HG03095 (cell line): ENCODE results near the gene PACSIN1.
"Not testable (repeated sequence)": the region's sequence is repeated elsewhere in the genome, so short reads cannot be mapped to it uniquely, and the experiment has no call there.

Source experiments
- ATAC-seq: cut with Tn5 transposase; IDR thresholded peaks from one replicate; pipeline ENCODE4 v1.9.1; 2021; ENCODE audit warnings: moderate library complexity; ENCODE audit not compliant: unreplicated experiment

PACSIN1 gene

GRCh38 chr6:34484899-34485298 is 19.0 kb downstream of the PACSIN1 start:
- ATAC-seq = no peak

DNA sequence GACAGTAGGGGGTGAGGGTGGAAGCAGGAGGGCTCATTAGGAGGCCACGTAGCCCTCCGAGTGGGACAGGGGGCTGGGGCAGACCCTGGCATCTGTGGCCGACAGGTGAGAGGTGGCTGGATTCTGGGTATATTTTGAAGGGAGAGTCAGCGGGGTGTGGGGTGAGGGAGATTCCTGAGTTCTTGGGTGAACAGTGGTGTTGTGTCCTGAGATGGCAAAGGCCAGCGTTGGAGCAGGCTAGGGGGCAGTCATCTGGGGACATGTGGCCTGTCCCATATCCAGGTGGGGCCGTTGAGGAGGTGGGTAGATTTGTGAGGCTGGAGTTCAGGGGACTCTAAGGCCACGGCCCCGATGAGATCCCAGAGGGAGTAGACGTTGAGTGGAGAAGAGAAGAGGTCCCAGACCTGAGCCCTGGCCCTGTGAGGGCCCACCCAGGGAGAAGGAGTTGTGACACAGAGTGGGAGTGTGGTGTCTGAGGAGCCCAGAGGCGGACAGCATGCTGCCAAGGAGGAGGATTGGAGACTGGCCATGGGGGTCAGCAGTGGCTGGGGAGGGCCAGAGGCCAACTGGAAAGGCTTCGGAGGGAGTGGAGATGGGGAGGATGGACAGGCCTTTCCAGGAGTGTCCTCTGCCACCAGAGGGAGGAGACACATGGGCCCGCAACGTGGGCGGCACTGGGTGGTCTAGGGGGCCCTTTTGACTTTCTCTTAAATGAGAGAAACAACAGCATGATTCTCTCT is 19.6 kb downstream of the PACSIN1 start:
- ATAC-seq = no peak

DNA sequence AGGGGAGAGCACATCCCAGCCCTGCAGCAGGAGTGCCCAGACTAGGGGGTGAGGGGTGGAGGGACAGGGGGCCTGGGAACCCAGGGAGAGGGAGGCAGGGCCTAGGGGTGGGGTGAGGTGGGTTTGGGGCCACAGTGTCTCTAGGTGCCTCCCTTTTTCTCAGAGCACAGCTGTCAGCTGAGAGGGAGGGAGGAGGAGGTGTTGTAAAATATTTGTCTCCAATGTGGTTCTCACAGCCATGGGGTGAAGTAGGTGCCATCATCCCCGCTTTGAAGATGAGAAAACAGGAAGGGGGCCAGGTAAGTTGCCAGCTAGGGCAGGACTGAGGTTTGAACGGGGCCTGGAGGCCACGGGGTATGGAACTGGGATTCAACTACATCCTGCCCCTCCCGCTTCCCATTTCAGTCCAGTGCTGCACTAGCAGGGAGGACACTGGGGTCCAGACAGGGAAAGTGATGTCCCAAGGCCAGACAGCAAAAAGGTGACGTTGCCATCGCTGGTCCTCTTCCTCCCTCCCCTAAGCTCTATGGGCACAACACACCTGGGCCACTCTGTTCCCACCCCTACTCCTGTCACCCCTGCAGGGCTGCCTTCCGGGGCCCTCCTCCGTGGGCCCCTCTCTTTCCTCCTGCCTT is 20.3 kb downstream of the PACSIN1 start:
- no peak for ATAC-seq

- ATAC-seq = not testable (repeated sequence)
Observed at GRCh38 chr6:34486886-34487285, 21.0 kb downstream of the PACSIN1 start.

- ATAC-seq = no peak
Observed at GRCh38 chr6:34487536-34487935, 21.7 kb downstream of the PACSIN1 start.

GRCh38 chr6:34489207-34489805 is 23.4 kb downstream of the PACSIN1 start:
- ATAC-seq = no peak

- ATAC-seq = no peak
Observed at GRCh38 chr6:34490390-34491090, 24.7 kb downstream of the PACSIN1 start.

DNA sequence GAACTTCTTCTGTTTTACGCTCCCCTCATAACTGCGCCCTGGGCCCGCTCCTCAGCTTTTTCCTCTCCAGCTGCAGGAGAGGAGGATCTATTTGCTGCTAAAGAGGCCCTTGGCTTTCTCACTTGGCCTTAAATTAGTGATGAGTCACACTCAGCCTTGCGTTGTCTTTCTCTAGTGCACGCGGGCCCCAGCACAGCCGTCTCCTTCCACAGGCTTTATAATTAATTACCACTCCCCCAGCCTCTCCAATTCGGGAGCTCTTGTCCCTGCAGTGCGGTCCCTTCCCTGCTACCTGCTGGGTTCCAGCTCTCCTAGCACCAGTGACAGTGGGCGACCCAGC is 25.2 kb downstream of the PACSIN1 start:
- ATAC-seq = no peak

- ATAC-seq = no peak
Observed at GRCh38 chr6:34493344-34493743, 27.5 kb downstream of the PACSIN1 start.

GRCh38 chr6:34494973-34495372 is 29.1 kb downstream of the PACSIN1 start:
- no peak for ATAC-seq

- ATAC-seq = no peak
Observed at GRCh38 chr6:34496103-34496685, 30.3 kb downstream of the PACSIN1 start.

DNA sequence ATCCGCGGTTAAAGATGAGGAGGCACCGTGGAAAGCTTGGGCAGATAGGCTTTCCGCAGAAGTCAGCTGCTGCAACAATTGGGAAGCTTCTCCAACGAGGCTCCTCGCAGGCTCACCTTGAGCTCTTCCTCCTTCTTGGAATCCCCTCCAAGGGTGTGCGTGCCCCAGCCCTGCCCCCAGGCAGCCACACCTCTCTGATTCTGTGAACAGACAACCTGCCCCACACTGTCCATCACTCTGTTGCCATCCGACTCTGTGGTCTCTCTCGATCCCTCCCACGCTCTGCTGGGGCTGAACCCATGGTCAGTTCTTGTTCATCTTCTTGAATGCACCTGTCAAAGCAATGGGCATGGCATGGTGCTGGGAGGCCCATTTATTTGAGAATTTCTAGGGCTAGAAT is 31.5 kb downstream of the PACSIN1 start:
- no peak for ATAC-seq

GRCh38 chr6:34506718-34507117 is 40.8 kb downstream of the PACSIN1 start:
- no peak for ATAC-seq

- ATAC-seq = no peak
Observed at GRCh38 chr6:34508425-34508824, 42.5 kb downstream of the PACSIN1 start.

GRCh38 chr6:34509782-34510181 is 43.9 kb downstream of the PACSIN1 start:
- no peak for ATAC-seq

GRCh38 chr6:34510299-34510698 is 44.4 kb downstream of the PACSIN1 start:
- no peak for ATAC-seq

DNA sequence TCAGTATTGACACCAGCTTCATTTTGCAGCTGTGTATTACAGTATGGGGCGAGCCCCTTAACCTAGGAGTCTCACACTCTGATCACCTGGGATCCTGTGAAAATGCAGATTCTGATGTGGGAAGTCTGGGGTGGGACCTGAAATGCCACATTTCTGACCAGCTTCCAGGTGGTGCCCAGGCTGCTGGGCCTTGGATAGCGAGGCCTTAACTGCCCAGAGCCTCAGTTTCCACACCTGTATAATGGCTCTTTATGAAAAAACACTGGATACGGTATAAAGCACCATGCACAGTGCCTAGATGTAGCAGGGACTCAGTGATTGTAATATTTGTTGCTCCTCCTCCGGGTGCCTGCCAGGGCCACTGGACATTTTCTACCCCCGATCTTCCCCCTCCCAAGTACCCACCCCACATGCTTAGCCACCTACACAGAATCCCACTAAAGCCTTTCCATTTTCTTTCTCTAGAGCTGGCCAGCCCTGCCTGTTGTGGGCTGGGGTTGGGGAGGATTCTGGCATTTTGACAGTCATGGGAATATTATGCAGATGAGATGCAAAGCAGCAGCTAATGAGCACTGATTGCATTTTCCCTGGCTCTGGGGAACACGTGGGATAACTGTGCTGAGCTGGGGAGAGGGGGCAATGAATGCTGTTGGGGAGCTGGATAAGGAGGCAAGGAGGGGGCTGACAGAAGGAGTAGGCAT is 45.5 kb downstream of the PACSIN1 start:
- ATAC-seq = no peak

GRCh38 chr6:34511915-34512737 is 46.2 kb downstream of the PACSIN1 start:
- ATAC-seq = no peak

GRCh38 chr6:34512738-34513115 is 46.9 kb downstream of the PACSIN1 start:
- no peak for ATAC-seq

GRCh38 chr6:34513646-34514045 is 47.8 kb downstream of the PACSIN1 start:
- no peak for ATAC-seq
